Smooth muscle cell of the brain vasculature (primary cell): ENCODE results near the gene USP40.
A peak's percentile ranks its signal among the peaks of the same experiment; 100 is the strongest.

Experiments used
- DNase-seq: peaks from one replicate; pipeline ENCODE4 v3.0.0-alpha.2; 2012; ENCODE audit warnings: low read depth, low spot score

The USP40 gene

GRCh38 chr2:233444501-233444900 is 122.1 kb downstream of the USP40 start:
- no peak for DNase-seq

- peak; percentile 70 for DNase-seq
Measured at GRCh38 chr2:233443511-233444183, 122.9 kb downstream of the USP40 start.

- DNase-seq = no peak
Measured at GRCh38 chr2:233442028-233442310, 124.6 kb downstream of the USP40 start.

GRCh38 chr2:233441161-233442027 is 125.2 kb downstream of the USP40 start:
- no peak for DNase-seq

- DNase-seq = no peak
Measured at GRCh38 chr2:233440714-233441113, 125.9 kb downstream of the USP40 start.

GRCh38 chr2:233440314-233440713 is 126.3 kb downstream of the USP40 start:
- DNase-seq = no peak

GRCh38 chr2:233439191-233439590 is 127.4 kb downstream of the USP40 start:
- DNase-seq = no peak

- no peak for DNase-seq
Measured at GRCh38 chr2:233438573-233439147, 127.9 kb downstream of the USP40 start.

- no peak for DNase-seq
Measured at GRCh38 chr2:233437439-233437955, 129.1 kb downstream of the USP40 start.

GRCh38 chr2:233436691-233437438 is 129.7 kb downstream of the USP40 start:
- DNase-seq = no peak

- no peak for DNase-seq
Measured at GRCh38 chr2:233436191-233436581, 130.4 kb downstream of the USP40 start.

GRCh38 chr2:233435436-233436190 is 131.0 kb downstream of the USP40 start:
- no peak for DNase-seq

GRCh38 chr2:233434666-233435330 is 131.8 kb downstream of the USP40 start:
- DNase-seq = no peak

GRCh38 chr2:233433794-233434193 is 132.8 kb downstream of the USP40 start:
- DNase-seq = no peak

- DNase-seq = no peak
Measured at GRCh38 chr2:233433029-233433428, 133.6 kb downstream of the USP40 start.

GRCh38 chr2:233430651-233431050 is 135.9 kb downstream of the USP40 start:
- no peak for DNase-seq

GRCh38 chr2:233430081-233430480 is 136.5 kb downstream of the USP40 start:
- no peak for DNase-seq

- DNase-seq = no peak
Measured at GRCh38 chr2:233429175-233429897, 137.2 kb downstream of the USP40 start.

- no peak for DNase-seq
Measured at GRCh38 chr2:233428438-233428837, 138.1 kb downstream of the USP40 start.

GRCh38 chr2:233428008-233428407 is 138.6 kb downstream of the USP40 start:
- DNase-seq = no peak
